ENCODE data around the gene SPATA1. TPM values are rescaled to one million over a fixed set of nuclear protein-coding genes. Genes with fewer than 3 reads are reported as not detected.

The SPATA1 gene
- total RNA-seq, 2 donors from 2014 or later = 0.67 to 1.5 TPM

DNA sequence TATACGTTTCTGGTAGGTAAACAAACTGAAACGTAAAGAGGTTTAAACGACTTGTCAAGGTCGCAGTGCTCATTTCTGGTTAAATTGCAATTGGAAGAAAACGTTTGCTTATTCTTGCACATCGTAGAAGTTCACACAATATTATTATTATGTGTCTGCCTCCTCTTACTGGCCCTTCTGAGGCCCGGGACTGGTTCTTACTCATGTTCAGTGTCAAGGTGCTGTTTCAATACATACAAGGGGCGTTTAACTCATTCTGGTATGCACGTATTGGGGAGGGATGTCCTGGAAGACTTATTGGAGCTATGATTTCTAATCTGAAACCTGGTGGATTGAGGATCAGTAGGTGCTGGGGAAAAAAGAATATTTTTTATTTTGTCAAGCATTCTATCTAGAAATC, 26.2 kb upstream of the SPATA1 start:
- DNase-seq (ENCODE audit: low spot score) = no peak
- H3K36me3 ChIP-seq = peaks cover 11% of the 10 kb centered on the region
- peak overlapping the region; percentile 88 to 91 for H3K27ac ChIP-seq
- peak overlapping the region; percentile 82 to 97 for H3K4me3 ChIP-seq
- H3K9me3 ChIP-seq = no peaks in the 10 kb centered on the region
- H3K27me3 ChIP-seq = no peaks in the 10 kb centered on the region
- TF ChIP-seq, protein P1, sequence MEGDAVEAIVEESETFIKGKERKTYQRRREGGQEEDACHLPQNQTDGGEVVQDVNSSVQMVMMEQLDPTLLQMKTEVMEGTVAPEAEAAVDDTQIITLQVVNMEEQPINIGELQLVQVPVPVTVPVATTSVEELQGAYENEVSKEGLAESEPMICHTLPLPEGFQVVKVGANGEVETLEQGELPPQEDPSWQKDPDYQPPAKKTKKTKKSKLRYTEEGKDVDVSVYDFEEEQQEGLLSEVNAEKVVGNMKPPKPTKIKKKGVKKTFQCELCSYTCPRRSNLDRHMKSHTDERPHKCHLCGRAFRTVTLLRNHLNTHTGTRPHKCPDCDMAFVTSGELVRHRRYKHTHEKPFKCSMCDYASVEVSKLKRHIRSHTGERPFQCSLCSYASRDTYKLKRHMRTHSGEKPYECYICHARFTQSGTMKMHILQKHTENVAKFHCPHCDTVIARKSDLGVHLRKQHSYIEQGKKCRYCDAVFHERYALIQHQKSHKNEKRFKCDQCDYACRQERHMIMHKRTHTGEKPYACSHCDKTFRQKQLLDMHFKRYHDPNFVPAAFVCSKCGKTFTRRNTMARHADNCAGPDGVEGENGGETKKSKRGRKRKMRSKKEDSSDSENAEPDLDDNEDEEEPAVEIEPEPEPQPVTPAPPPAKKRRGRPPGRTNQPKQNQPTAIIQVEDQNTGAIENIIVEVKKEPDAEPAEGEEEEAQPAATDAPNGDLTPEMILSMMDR (IDR thresholded peaks at IDR 0.05) = no peak
- H3K4me1 ChIP-seq = peaks cover 0 to 31% of the 10 kb centered on the region in 2 donors

DNA sequence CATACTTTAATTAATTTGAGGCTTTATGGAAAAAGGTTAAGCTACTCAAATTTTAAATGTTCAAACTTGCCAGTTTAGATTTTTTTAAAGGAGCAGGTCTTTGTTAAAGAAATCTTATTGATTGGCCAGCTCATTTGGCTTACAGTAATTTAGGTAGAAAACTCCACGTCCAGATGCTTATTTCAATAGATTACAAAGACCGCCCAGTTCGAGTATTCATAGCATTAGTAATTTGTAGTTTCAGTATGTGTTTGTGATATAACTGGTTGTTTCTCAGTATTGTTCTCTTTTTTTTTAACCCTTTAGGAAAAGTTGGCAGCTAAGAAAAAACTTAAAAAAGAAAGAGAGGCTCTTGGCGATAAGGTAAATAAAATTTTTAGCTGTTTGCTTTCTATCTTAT, 25.5 kb upstream of the SPATA1 start:
- Histone ChIP-seq H3K27ac (no peak overlapping the region), H3K4me3 (peak overlapping the region in 1 of 2 donors; percentile 82), H3K9me3 (no peaks in the 10 kb centered on the region), H3K27me3 (no peaks in the 10 kb centered on the region), H3K4me1 (peaks cover 0 to 31% of the 10 kb centered on the region in 2 donors), H3K36me3 (peaks cover 15% of the 10 kb centered on the region)
- TF ChIP-seq, protein P1 (IDR thresholded peaks at IDR 0.05) = no peak
- DNase-seq (ENCODE audit: low spot score) = no peak

DNA sequence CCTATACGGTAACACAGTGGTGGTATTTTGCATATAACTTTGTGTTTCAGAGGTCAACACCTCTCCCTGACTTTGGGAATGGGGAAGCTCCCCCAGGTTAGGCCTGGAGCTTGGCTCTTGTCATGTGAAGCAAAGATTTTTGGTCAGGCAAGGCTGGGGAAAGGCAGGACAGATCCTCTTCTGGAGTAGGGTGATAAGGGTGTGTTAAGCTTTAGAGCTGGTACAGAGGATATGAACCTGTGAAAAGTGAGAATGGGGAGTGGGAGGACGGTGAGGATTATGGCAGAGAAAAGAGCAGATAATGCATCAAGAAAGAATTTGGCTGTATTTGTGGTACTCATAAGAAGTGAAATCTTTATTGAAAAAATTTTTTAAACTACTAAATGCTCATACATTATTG, 24.9 kb upstream of the SPATA1 start:
- H3K36me3 ChIP-seq = peaks cover 15% of the 10 kb centered on the region
- DNase-seq (ENCODE audit: low spot score) = no peak
- no peak overlapping the region for H3K27ac ChIP-seq
- TF ChIP-seq, protein P1 (IDR thresholded peaks at IDR 0.05) = no peak
- H3K9me3 ChIP-seq = no peaks in the 10 kb centered on the region
- H3K4me3 ChIP-seq = no peak overlapping the region
- H3K27me3 ChIP-seq = no peaks in the 10 kb centered on the region
- peaks cover 0 to 31% of the 10 kb centered on the region in 2 donors for H3K4me1 ChIP-seq

- TF ChIP-seq, protein P1 (IDR thresholded peaks at IDR 0.05) = no peak
- Histone ChIP-seq H3K36me3 (peaks cover 41% of the 10 kb centered on the region), H3K4me1 (no peaks in the 10 kb centered on the region), H3K9me3 (no peaks in the 10 kb centered on the region), H3K27ac (no peak overlapping the region), H3K27me3 (no peaks in the 10 kb centered on the region), H3K4me3 (no peak overlapping the region)
- DNase-seq (ENCODE audit: low spot score) = no peak
Measured at GRCh38 chr1:84488107-84488506, 18.1 kb upstream of the SPATA1 start.

- DNase-seq (ENCODE audit: low spot score) = no peak
- H3K27me3 ChIP-seq = no peaks in the 10 kb centered on the region
- no peaks in the 10 kb centered on the region for H3K4me1 ChIP-seq
- H3K9me3 ChIP-seq = no peaks in the 10 kb centered on the region
- peaks cover 40% of the 10 kb centered on the region for H3K36me3 ChIP-seq
- H3K27ac ChIP-seq = no peak overlapping the region
- H3K4me3 ChIP-seq = no peak overlapping the region
- TF ChIP-seq, protein P1 (IDR thresholded peaks at IDR 0.05) = no peak
Measured at GRCh38 chr1:84489766-84490165, 16.4 kb upstream of the SPATA1 start.

DNA sequence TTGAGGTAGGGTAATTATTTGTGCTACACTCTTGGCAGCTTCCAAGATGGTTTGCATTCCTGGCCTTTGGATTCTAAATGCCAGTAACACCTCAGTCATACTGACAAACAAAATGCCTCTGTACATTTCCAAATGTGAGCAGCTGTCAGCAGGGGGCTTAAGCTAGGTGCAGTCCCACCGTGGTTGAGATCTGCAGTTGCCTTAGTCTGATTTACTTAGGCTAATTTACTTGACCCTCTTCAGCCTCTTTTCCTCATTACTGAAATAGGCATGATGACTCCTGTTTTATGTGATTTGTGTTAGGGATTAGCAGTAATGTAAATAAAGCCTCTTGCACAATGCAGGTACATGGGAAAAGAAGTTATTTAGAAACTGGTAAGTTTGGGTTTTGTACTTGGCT, 13.5 kb upstream of the SPATA1 start:
- H3K27me3 ChIP-seq = no peaks in the 10 kb centered on the region
- H3K9me3 ChIP-seq = no peaks in the 10 kb centered on the region
- peaks cover 60% of the 10 kb centered on the region for H3K36me3 ChIP-seq
- no peaks in the 10 kb centered on the region for H3K4me1 ChIP-seq
- no peak overlapping the region for H3K4me3 ChIP-seq
- peak overlapping the region in 1 of 2 donors; percentile 44 for H3K27ac ChIP-seq
- TF ChIP-seq, protein P1 (IDR thresholded peaks at IDR 0.05) = no peak
- no peak for DNase-seq (ENCODE audit: low spot score)

Data from right atrium auricular region (tissue), 2 donors.